Small intestine (tissue), 16 donors: ENCODE results near the gene TNKS2. TPM values are rescaled to one million over a fixed set of nuclear protein-coding genes. Genes with fewer than 3 reads are reported as not detected.
"Not testable (repeated sequence)": the region's sequence is repeated elsewhere in the genome, so short reads cannot be mapped to it uniquely, and the experiment has no call there.

Experiments used
- DNase-seq, 2 donors: peaks; one replicate each; pipeline versions ENCODE4 v3.0.0 to v3.0.0-alpha.2; 2013
- FAIRE-seq: peaks from 2 replicates; lab custom pipeline; 2012; peaks lifted over from hg19 to GRCh38; lab: Jason Lieb, UNC
- H3K27ac ChIP-seq, 3 donors: one replicate each; pipeline ENCODE4 v1.5.1; 2013; ENCODE audit warnings: low read length in 2 of 3, mild to moderate bottlenecking in 2 of 3, control low read depth in 1 of 3, inconsistent platforms in 1 of 3, low read depth in 1 of 3, moderate library complexity in 1 of 3
- H3K27me3 ChIP-seq, 3 donors: one replicate each; pipeline ENCODE4 v1.6.1; 2013; ENCODE audit warnings: low read length in 3 of 3, inconsistent platforms in 1 of 3; ENCODE audit not compliant: control insufficient read depth in 3 of 3, insufficient read depth in 3 of 3
- H3K36me3 ChIP-seq, 3 donors: one replicate each; pipeline ENCODE4 v1.6.1; 2013; ENCODE audit warnings: low read length in 3 of 3, inconsistent platforms in 1 of 3, low read depth in 1 of 3, mild to moderate bottlenecking in 1 of 3, moderate library complexity in 1 of 3; ENCODE audit not compliant: control insufficient read depth in 3 of 3, insufficient read depth in 2 of 3
- H3K4me1 ChIP-seq, 3 donors: one replicate each; pipeline ENCODE4 v1.6.1; 2013; ENCODE audit warnings: low read length in 2 of 3, inconsistent platforms in 1 of 3, low read depth in 1 of 3, mild to moderate bottlenecking in 1 of 3, moderate library complexity in 1 of 3; ENCODE audit not compliant: control insufficient read depth in 3 of 3, insufficient read depth in 2 of 3
- H3K4me3 ChIP-seq, 3 donors: one replicate each; pipeline ENCODE4 v1.5.1; 2013; ENCODE audit warnings: low read length in 3 of 3, control low read depth in 1 of 3, inconsistent platforms in 1 of 3, low read depth in 1 of 3, mild to moderate bottlenecking in 1 of 3, moderate library complexity in 1 of 3
- H3K9me3 ChIP-seq, 2 donors: one replicate each; pipeline ENCODE4 v1.6.1; 2013; ENCODE audit warnings: low read depth in 1 of 2, low read length in 1 of 2; ENCODE audit not compliant: control insufficient read depth in 2 of 2, insufficient read depth in 1 of 2
- WGBS, 3 donors: extraction: QIAGEN DNeasy Blood & Tissue Kit; methylation state at CpG; one replicate each; pipeline ENCODE4 v1.1.7; 2013; 5-methylcytosine and 5-hydroxymethylcytosine counted together
- long read RNA-seq, 10 donors: transcript quantifications; one replicate each; lab custom pipeline, GENCODE V29; 2026
- polyA plus RNA-seq, 4 donors: library from polyadenylated mRNA; stranded (reverse) in 3 of 4; unstranded in 1 of 4; fragments of 200-250 nt in 3 of 4; fragments of 120-200 nt in 1 of 4; gene quantifications; one replicate each; pipeline versions ENCODE4 v1.2.1 to v1.2.3, GENCODE V29; 2013
- donor health status: healthy with polysubstance abuse.
- donor health status: control.
- donor health status: control.
- donor health status: Bipolar disorder and iron deficiency.
- donor health status: healthy.

TNKS2 gene
- polyA plus RNA-seq = 10 to 100 TPM in 2 of 4 donors, 1 to 10 TPM in 2; 9.2 to 30.0 (median 10.2) TPM
- long read RNA-seq, donor 1, full-length matches to known transcripts = 2 of 729 reads
- long read RNA-seq, donor 1, partial matches to known transcripts = 727 of 729 reads
- long read RNA-seq, donor 1, other reads (novel, unspliced or antisense) = 0 of 729 reads
- long read RNA-seq, donor 2, full-length matches to known transcripts = 3 of 3 reads
- long read RNA-seq, donor 2, partial matches to known transcripts = 0 of 3 reads
- long read RNA-seq, donor 2, other reads (novel, unspliced or antisense) = 0 of 3 reads
- long read RNA-seq, donor 3 = 0 reads
- long read RNA-seq, donor 4 = 0 reads
- long read RNA-seq, donor 5, partial matches to known transcripts = 223 of 223 reads
- long read RNA-seq, donor 5, other reads (novel, unspliced or antisense) = 0 of 223 reads
- long read RNA-seq, donor 6, full-length matches to known transcripts = 3 of 3 reads
- long read RNA-seq, donor 6, partial matches to known transcripts = 0 of 3 reads
- long read RNA-seq, donor 6, other reads (novel, unspliced or antisense) = 0 of 3 reads
- long read RNA-seq, donor 7 = 0 reads
- long read RNA-seq, donor 8 = 0 reads
- long read RNA-seq, donor 9 = 0 reads
- long read RNA-seq, donor 10, full-length matches to known transcripts = 1 of 1 reads
- long read RNA-seq, donor 10, partial matches to known transcripts = 0 of 1 reads
- long read RNA-seq, donor 10, other reads (novel, unspliced or antisense) = 0 of 1 reads

DNA sequence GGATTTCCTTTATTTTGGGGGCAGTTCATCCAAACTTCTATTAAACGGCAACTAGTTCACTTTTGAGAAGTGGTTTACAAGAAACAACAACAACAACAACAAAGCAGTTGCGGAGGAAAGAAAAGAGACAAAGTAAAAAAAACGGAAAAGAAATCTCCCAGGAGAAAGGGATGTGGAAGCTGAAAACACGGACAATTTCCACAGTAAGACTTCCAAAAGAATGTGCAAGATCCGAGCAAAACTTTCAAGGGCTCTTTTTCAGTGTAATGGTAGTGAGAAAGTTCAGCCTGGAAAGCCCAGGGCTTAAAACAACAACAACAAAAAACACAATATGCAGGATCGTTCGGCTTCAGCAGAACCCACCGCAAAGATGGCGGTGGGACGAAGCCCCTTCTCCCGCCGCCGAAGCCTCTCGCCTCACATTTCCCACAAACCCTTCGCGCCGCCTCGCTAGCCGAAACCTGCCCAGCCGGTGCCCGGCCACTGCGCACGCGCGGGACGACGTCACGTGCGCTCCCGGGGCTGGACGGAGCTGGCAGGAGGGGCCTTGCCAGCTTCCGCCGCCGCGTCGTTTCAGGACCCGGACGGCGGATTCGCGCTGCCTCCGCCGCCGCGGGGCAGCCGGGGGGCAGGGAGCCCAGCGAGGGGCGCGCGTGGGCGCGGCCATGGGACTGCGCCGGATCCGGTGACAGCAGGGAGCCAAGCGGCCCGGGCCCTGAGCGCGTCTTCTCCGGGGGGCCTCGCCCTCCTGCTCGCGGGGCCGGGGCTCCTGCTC, at the start of gene TNKS2:
TNKS2 (plus strand) TSS at position 553 of the 775 bp plus-strand sequence. CDS start 265 bp downstream, outside the sequence.
- peaks cover 0 to 10% (median 8%) of the 10 kb centered on the region in 3 donors for H3K4me1 ChIP-seq
- DNase-seq (peak; percentile 92 to 98), FAIRE-seq (no peak)
- no peaks in the 10 kb centered on the region for H3K27me3 ChIP-seq
- H3K36me3 ChIP-seq = peaks cover 0 to 4% (median 0%) of the 10 kb centered on the region in 3 donors
- H3K27ac ChIP-seq = peak within 1 kb of the TSS; percentile 77 to 100 (median 95)
- WGBS, 3 donors = 0% methylated on average over 41 to 64 of the region's 64 CpGs
- H3K4me3 ChIP-seq = peak within 1 kb of the TSS; percentile 75 to 100 (median 98)
- H3K9me3 ChIP-seq = no peaks in the 10 kb centered on the region

DNA sequence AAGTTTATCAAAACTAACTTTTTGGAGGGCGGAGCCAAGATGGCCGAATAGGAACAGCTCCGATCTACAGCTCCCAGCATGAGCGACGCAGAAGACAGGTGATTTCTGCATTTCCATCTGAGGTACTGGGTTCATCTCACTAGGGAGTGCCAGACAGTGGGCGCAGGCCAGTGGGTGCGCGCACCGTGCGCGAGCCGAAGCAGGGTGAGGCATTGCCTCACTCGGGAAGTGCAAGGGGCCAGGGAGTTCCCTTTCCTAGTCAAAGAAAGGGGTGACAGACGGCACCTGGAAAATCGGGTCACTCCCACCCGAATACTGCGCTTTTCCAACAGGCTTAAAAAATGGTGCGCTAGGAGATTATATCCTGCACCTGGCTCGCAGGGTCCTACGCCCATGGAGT, 48.6 kb upstream of the TNKS2 start:
- not testable (repeated sequence) for H3K4me3 ChIP-seq, H3K27me3 ChIP-seq, DNase-seq, FAIRE-seq, H3K27ac ChIP-seq, H3K4me1 ChIP-seq, H3K36me3 ChIP-seq, H3K9me3 ChIP-seq
- 82 to 90% (median 88%) methylated on average over 16 to 20 of the region's 20 CpGs for WGBS, 3 donors

DNA sequence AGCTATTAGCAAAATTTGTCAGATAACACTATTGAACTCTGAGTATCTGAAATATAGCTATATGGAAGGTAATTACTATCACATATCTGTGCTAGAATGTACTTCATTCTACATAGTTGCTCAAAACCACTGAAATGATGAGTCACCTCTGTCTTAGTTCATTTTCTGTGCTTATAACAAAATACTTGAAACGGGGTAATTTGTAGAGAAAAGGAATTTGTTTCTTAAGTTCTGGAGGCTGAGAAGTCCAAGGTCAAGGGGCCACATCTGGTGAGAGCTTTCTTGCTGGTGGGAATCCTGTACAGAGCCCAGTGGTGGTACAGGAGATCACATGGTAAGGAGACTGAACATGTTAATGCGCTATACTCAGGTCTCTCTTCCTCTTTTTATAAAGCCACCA, 41.9 kb upstream of the TNKS2 start:
- Histone ChIP-seq H3K27ac (no peak overlapping the region), H3K4me3 (no peak overlapping the region), H3K9me3 (no peaks in the 10 kb centered on the region), H3K4me1 (no peaks in the 10 kb centered on the region), H3K27me3 (peaks cover 0 to 3% (median 0%) of the 10 kb centered on the region in 3 donors), H3K36me3 (no peaks in the 10 kb centered on the region)
- WGBS, 3 donors = 59 to 62% (median 61%) methylated on average over 2 of the region's 2 CpGs
- no peak for FAIRE-seq
- DNase-seq = no peak

DNA sequence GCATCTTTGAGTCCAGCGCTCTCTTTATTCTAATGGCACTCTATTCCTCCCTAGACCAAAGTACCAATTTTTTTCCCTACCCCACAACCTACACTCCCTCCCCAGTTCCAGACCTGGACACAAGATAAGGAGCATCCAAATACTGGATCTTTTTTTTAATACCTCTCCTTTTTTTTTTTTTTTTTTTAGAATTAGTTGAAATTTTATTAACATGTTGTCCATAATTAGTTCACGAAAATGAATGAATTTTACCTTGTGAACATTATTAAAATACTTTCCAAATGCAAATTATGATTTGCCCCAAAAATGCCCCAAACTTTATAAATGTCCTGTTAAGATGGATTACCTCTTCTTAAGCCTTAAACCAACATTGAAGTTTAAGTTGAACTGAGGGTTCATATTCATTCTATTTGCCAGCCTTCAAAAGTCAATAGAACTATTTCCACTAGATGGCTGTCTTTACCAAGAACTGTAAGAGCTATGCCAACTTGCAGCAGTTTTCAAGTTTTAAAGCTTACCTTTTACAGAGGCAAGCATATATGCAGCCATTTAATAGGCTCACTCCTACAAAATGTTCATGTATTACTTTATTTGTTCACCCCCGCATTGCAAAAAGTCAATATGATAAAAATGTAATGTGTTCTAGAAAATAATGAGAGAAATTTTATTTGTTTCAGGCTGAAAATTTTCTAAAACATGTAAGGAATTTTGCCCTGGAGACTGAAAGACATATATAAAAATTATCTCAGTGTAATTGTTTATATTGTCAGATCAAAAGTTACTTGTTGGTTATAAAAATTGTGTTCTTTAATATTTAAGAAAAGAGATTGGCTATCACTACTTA, 39.7 kb upstream of the TNKS2 start:
- WGBS, 3 donors = 53 to 66% (median 63%) methylated on average over 3 of the region's 3 CpGs
- H3K4me1 ChIP-seq = no peaks in the 10 kb centered on the region
- no peak overlapping the region for H3K4me3 ChIP-seq
- DNase-seq (peak; percentile 46 to 54), FAIRE-seq (peak; percentile 89)
- peaks cover 0 to 3% (median 0%) of the 10 kb centered on the region in 3 donors for H3K27me3 ChIP-seq
- H3K36me3 ChIP-seq = no peaks in the 10 kb centered on the region
- H3K9me3 ChIP-seq = no peaks in the 10 kb centered on the region
- no peak overlapping the region for H3K27ac ChIP-seq

DNA sequence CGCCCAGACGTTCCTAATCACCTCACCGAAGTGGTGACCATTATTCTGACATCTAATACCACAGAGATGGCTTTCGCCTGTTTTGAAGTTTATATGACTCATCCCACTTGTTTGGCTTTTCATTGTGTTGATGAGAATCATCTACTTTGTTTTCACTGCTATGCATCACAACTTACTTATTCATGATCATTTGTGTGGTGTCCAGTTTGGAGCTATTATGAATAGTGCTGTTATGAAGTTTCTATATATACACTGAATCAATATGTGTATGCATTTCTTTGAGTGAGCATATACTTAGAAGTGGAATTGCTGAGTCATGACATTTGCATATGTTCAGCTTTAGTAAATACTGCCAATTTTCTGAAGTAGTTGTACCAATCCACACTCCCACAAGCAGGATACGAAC, 38.6 kb upstream of the TNKS2 start:
- no peak for DNase-seq
- Histone ChIP-seq H3K9me3 (no peaks in the 10 kb centered on the region), H3K27me3 (peaks cover 0 to 3% (median 0%) of the 10 kb centered on the region in 3 donors), H3K4me3 (no peak overlapping the region), H3K4me1 (no peaks in the 10 kb centered on the region), H3K27ac (no peak overlapping the region), H3K36me3 (no peaks in the 10 kb centered on the region)
- no peak for FAIRE-seq
- 69 to 73% (median 73%) methylated on average over 5 of the region's 5 CpGs for WGBS, 3 donors

DNA sequence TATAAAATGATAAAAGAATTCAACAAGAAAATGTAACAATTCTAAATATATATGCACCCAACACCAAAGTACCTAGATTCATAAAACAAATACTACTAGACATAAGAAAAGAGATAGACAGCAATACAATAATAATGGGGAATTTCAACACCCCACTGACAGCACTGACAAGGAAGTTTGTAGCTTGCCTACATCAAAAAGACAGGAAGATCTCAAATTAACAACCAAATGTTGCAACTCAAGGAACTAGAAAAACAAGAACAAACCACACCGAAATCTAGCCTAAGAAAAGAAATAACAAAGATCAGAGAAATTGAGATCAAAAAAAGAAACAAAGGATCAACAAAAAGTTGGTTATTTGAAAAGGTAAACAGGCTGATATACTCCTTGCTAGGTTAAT, 36.5 kb upstream of the TNKS2 start:
- Histone ChIP-seq H3K27me3 (peaks cover 0 to 3% (median 0%) of the 10 kb centered on the region in 3 donors), H3K36me3 (no peaks in the 10 kb centered on the region), H3K27ac (no peak overlapping the region), H3K9me3 (no peaks in the 10 kb centered on the region), H3K4me3 (no peak overlapping the region), H3K4me1 (no peaks in the 10 kb centered on the region)
- no peak for FAIRE-seq
- no peak for DNase-seq
- 47 to 61% (median 60%) methylated on average over 1 of the region's 1 CpG for WGBS, 3 donors

DNA sequence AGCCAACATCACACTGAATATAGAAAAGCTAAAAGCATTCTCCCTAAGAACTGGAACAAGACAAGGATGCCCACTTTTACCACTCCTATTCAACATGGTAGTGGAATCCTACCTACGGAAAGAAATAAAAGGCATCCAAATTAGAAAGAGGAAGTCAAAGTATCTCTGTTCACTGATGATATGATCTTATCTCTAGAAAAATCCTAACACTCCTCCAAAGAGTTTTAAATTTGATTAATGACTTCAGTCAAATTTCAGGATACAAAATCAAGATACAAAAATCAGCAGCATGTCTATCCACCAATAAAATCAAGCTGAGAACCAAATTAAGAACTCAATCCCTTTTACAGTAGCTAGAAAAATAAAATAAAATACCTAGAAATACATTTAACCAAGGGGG, 35.3 kb upstream of the TNKS2 start:
- DNase-seq (no peak), FAIRE-seq (no peak)
- no peaks in the 10 kb centered on the region for H3K27me3 ChIP-seq
- no peaks in the 10 kb centered on the region for H3K36me3 ChIP-seq
- no peak overlapping the region for H3K4me3 ChIP-seq
- WGBS, 3 donors = 72 to 87% (median 77%) methylated on average over 1 of the region's 1 CpG
- H3K9me3 ChIP-seq = no peaks in the 10 kb centered on the region
- H3K4me1 ChIP-seq = no peaks in the 10 kb centered on the region
- no peak overlapping the region for H3K27ac ChIP-seq
